OCI-LY1 (cell line): ENCODE data around the gene GK2.

Experiments used
- EZH2 ChIP-seq: fragments of 200-600 bp; sonication (generic), shearing (Covaris generic); IDR thresholded peaks from 2 replicates; pipeline ENCODE4 v1.8.0; 2017; ENCODE audit warnings: borderline replicate concordance, mixed run types, mild to moderate bottlenecking, antibody characterized with exemption, low read length, moderate library complexity, mixed read lengths
- TF ChIP-seq, protein P1 (sequence below): fragments of 200-600 bp; sonication (generic), shearing (Covaris generic); IDR thresholded peaks from 2 replicates; pipeline ENCODE4 v1.5.1; 2017; ENCODE audit warnings: mild to moderate bottlenecking, antibody characterized with exemption, low read length, moderate library complexity, mixed read lengths

DNA sequence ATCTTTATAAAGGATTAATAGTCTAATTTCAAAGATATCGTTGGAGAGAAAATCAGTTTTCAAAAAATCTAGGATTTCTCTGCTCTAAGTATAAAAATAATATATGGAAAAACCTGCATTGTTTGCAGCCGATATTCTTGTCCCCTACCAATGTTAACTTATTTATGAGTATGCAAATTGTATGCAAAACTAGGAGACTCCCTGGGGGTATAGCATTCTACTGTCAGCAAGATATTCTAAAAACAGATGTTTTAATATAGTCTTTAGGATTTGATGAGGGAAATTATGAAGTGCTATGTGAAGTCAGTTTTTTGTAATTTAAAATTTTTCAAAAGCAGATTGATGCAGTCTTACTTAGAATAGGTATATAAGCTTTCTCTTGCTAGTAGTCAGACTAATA lies 40.9 kb downstream of the GK2 start:
- TF ChIP-seq, protein P1, sequence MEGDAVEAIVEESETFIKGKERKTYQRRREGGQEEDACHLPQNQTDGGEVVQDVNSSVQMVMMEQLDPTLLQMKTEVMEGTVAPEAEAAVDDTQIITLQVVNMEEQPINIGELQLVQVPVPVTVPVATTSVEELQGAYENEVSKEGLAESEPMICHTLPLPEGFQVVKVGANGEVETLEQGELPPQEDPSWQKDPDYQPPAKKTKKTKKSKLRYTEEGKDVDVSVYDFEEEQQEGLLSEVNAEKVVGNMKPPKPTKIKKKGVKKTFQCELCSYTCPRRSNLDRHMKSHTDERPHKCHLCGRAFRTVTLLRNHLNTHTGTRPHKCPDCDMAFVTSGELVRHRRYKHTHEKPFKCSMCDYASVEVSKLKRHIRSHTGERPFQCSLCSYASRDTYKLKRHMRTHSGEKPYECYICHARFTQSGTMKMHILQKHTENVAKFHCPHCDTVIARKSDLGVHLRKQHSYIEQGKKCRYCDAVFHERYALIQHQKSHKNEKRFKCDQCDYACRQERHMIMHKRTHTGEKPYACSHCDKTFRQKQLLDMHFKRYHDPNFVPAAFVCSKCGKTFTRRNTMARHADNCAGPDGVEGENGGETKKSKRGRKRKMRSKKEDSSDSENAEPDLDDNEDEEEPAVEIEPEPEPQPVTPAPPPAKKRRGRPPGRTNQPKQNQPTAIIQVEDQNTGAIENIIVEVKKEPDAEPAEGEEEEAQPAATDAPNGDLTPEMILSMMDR: no peak
- TF ChIP-seq EZH2: no peak
